ENCODE data around the gene CDYL2.

CDYL2 gene

DNA sequence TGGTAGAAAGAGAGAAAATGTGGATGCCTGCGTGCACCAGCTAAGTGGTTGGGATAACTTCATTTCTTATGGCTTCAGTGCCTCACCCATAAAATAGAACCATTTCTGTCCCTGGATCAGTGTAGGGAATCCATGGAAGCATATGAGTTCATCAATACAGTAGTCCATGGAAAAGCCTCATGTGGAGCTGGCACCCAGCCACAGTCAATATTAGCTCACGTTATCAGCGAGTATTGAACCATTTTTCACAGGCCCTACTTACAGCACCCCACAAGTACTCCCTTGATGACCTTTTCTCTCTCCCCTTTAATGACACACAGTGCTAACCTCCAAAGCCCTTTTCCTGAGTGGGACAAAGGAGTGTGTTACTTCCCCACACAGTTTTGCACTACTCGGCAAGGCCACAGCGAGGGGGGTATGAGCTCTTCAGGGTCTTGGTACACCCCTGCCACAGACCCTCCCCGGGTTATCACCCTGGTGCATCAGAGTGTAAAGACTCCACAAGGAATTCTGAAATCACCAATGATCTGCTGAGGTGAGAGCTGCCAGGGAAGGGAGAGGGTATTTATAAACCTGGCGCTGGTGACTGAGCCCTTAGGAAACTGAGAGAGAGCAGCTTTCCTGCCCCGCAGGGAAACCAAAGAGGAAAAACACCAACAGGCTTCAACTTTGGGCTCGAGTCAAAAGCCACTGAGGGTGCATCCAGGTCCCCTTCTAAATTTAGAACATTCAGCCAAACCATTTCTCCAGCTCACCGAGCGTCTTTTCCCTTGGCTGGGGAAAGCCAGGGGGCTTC is 226.7 kb downstream of the CDYL2 start:
- Histone ChIP-seq H3K4me3 (ENCODE audit: low read length in 2 of 2) (no peak overlapping the region), H3K27ac (ENCODE audit: low read depth in 2 of 2, low read length in 2 of 2) (no peak overlapping the region)

DNA sequence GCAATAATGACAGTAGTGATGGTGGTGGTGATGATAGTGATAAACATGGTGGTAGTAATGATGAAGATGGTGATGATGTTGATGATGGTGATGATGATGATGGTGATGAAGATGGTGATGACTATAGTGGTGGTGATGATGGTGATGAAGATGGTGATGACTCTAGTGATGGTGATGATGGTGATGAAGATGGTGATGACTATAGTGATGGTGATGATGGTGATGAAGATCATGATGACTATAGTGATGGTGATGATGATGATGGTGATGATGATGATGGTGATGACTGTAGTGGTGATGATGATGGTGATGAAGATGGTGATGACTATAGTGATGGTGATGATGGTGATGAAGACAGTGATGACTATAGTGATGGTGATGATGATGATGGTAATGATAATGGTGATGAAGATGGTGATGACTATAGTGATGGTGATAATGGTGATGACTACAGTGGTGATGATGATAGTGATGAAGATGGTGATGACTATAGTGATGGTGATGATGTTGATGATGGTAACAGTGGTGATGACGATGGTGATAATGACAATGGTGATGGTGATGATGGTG is 228.0 kb downstream of the CDYL2 start:
- Histone ChIP-seq H3K4me1 (ENCODE audit: control insufficient read depth in 2 of 2, insufficient read depth in 2 of 2, low read length in 2 of 2) (no peaks in the 10 kb centered on the region), H3K9me3 (ENCODE audit: control insufficient read depth in 2 of 2, low read length in 2 of 2) (peaks cover 0 to 3% of the 10 kb centered on the region in 2 donors)

More for the DNA sequence above, 226.7 kb downstream of the CDYL2 start:
- Histone ChIP-seq H3K27me3 (ENCODE audit: control insufficient read depth in 2 of 2, insufficient read depth in 2 of 2, low read length in 2 of 2) (no peaks in the 10 kb centered on the region), H3K4me1 (ENCODE audit: control insufficient read depth in 2 of 2, insufficient read depth in 2 of 2, low read length in 2 of 2) (no peaks in the 10 kb centered on the region), H3K9ac (ENCODE audit: low read depth in 1 of 2, low read length in 2 of 2) (no peak overlapping the region), H3K36me3 (ENCODE audit: control insufficient read depth in 2 of 2, insufficient read depth in 2 of 2, low read length in 2 of 2) (no peaks in the 10 kb centered on the region), H3K9me3 (ENCODE audit: control insufficient read depth in 2 of 2, low read length in 2 of 2) (peaks cover 0 to 3% of the 10 kb centered on the region in 2 donors)

DNA sequence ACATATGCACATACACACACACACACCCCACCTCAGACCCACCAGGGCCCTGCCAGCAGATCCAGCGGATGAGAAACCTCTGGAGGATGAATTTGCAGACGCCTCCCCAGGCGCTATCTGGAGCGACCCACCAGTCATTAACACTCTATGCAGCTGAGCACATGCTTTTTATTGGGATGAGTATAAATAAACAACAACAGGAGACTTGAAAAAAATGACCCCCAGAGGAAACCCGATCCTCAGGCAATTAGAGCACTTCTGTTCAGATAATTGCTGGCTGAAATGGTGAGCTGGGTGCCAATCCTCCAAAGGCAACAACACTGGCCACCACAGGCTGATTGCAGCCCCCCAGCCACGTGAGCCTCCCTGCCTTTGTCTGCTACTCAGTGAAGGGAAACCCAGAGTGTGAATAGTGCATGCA is 230.7 kb downstream of the CDYL2 start:
- H3K27me3 ChIP-seq (ENCODE audit: control insufficient read depth in 2 of 2, insufficient read depth in 2 of 2, low read length in 2 of 2), result peaks cover 0 to 3% of the 10 kb centered on the region in 2 donors
- H3K4me3 ChIP-seq (ENCODE audit: low read length in 2 of 2), result no peak overlapping the region

More for the DNA sequence above, 228.0 kb downstream of the CDYL2 start:
- Histone ChIP-seq H3K9ac (ENCODE audit: low read depth in 1 of 2, low read length in 2 of 2) (no peak overlapping the region), H3K27ac (ENCODE audit: low read depth in 2 of 2, low read length in 2 of 2) (no peak overlapping the region), H3K36me3 (ENCODE audit: control insufficient read depth in 2 of 2, insufficient read depth in 2 of 2, low read length in 2 of 2) (no peaks in the 10 kb centered on the region), H3K27me3 (ENCODE audit: control insufficient read depth in 2 of 2, insufficient read depth in 2 of 2, low read length in 2 of 2) (no peaks in the 10 kb centered on the region), H3K4me3 (ENCODE audit: low read length in 2 of 2) (no peak overlapping the region)

DNA sequence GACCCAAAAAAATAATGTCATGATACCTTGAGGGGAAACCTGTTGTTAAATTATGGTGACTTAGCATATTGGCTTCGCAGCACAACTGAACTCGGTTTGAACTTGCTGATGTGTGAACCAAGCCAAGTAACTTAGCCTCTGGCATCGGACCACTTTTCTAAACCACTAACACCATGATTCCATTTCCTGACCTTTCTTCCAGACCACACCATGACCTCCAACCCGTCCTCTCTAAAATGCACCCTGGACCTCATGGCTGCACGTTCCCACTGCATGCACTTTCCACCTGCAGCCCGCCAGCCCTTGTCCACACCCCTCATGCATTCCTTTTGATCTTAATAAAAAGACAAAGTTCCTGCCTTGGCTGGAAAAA is 234.3 kb downstream of the CDYL2 start:
- no peaks in the 10 kb centered on the region for H3K36me3 ChIP-seq (ENCODE audit: control insufficient read depth in 2 of 2, insufficient read depth in 2 of 2, low read length in 2 of 2)

More for the DNA sequence above, 230.7 kb downstream of the CDYL2 start:
- no peak overlapping the region for H3K9ac ChIP-seq (ENCODE audit: low read depth in 1 of 2, low read length in 2 of 2)
- no peaks in the 10 kb centered on the region for H3K4me1 ChIP-seq (ENCODE audit: control insufficient read depth in 2 of 2, insufficient read depth in 2 of 2, low read length in 2 of 2)
- H3K27ac ChIP-seq (ENCODE audit: low read depth in 2 of 2, low read length in 2 of 2), result no peak overlapping the region
- H3K36me3 ChIP-seq (ENCODE audit: control insufficient read depth in 2 of 2, insufficient read depth in 2 of 2, low read length in 2 of 2), result no peaks in the 10 kb centered on the region
- peaks cover 0 to 3% of the 10 kb centered on the region in 2 donors for H3K9me3 ChIP-seq (ENCODE audit: control insufficient read depth in 2 of 2, low read length in 2 of 2)

DNA sequence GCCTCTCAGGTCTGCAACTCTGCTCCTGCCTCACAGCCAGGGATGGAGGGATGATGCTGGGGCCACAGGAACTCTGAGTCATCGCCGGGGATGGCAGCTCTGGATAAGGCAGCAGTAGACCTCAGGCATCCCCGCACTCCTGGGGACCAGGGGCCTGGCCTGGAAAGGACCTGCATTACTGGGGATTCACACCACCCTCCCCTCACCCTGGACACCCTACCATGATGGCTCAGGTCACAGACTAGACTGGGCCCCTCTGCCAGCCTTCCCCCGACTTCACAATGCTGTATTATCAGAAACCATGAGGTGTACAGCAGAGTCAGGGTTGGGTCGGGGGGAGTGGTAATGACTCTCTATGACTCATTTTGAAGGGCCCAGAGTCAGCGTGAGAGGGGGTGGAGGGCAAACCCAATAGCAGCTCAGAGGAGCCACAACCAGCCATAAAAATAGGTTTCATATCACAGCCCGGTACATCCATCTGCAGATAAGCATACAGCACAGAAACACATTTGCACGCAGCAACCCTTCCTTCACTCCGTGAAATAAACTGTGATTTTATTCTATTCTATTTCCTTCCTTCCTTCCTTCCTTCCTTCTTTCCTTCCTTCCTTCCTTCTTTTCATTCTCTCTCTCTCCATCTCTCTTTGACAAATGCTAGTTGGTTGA is 234.8 kb downstream of the CDYL2 start:
- no peak overlapping the region for H3K27ac ChIP-seq (ENCODE audit: low read depth in 2 of 2, low read length in 2 of 2)
- H3K4me3 ChIP-seq (ENCODE audit: low read length in 2 of 2), result no peak overlapping the region
- no peaks in the 10 kb centered on the region for H3K9me3 ChIP-seq (ENCODE audit: control insufficient read depth in 2 of 2, low read length in 2 of 2)

More for the DNA sequence above, 234.3 kb downstream of the CDYL2 start:
- Histone ChIP-seq H3K9me3 (ENCODE audit: control insufficient read depth in 2 of 2, low read length in 2 of 2) (no peaks in the 10 kb centered on the region), H3K9ac (ENCODE audit: low read depth in 1 of 2, low read length in 2 of 2) (no peak overlapping the region), H3K4me1 (ENCODE audit: control insufficient read depth in 2 of 2, insufficient read depth in 2 of 2, low read length in 2 of 2) (no peaks in the 10 kb centered on the region), H3K27ac (ENCODE audit: low read depth in 2 of 2, low read length in 2 of 2) (no peak overlapping the region), H3K4me3 (ENCODE audit: low read length in 2 of 2) (no peak overlapping the region), H3K27me3 (ENCODE audit: control insufficient read depth in 2 of 2, insufficient read depth in 2 of 2, low read length in 2 of 2) (peaks cover 0 to 3% of the 10 kb centered on the region in 2 donors)

DNA sequence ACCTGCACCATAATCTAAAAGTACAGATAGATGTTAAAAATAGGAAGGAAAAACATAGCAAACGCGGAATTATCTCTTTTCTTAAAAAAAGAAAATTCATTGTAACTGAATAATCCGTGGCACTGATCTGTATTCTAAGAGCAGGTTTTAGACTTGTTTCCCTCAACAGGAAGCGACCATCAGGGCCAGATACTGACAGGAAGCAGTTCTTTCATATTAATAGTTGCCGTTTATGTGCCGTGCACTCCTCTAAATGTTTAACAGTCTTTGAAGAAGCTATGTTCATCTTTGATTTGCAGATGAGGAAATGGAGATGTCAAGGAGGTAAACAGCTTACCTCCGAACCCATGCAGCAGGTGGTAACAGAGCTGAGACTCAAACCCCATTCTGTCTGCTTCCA is 240.0 kb downstream of the CDYL2 start:
- Histone ChIP-seq H3K4me1 (ENCODE audit: control insufficient read depth in 2 of 2, insufficient read depth in 2 of 2, low read length in 2 of 2) (no peaks in the 10 kb centered on the region), H3K4me3 (ENCODE audit: low read length in 2 of 2) (no peak overlapping the region), H3K27ac (ENCODE audit: low read depth in 2 of 2, low read length in 2 of 2) (no peak overlapping the region), H3K27me3 (ENCODE audit: control insufficient read depth in 2 of 2, insufficient read depth in 2 of 2, low read length in 2 of 2) (peaks cover 0 to 2% of the 10 kb centered on the region in 2 donors), H3K36me3 (ENCODE audit: control insufficient read depth in 2 of 2, insufficient read depth in 2 of 2, low read length in 2 of 2) (no peaks in the 10 kb centered on the region), H3K9me3 (ENCODE audit: control insufficient read depth in 2 of 2, low read length in 2 of 2) (no peaks in the 10 kb centered on the region), H3K9ac (ENCODE audit: low read depth in 1 of 2, low read length in 2 of 2) (no peak overlapping the region)

More for the DNA sequence above, 234.8 kb downstream of the CDYL2 start:
- Histone ChIP-seq H3K4me1 (ENCODE audit: control insufficient read depth in 2 of 2, insufficient read depth in 2 of 2, low read length in 2 of 2) (no peaks in the 10 kb centered on the region), H3K27me3 (ENCODE audit: control insufficient read depth in 2 of 2, insufficient read depth in 2 of 2, low read length in 2 of 2) (peaks cover 0 to 3% of the 10 kb centered on the region in 2 donors), H3K36me3 (ENCODE audit: control insufficient read depth in 2 of 2, insufficient read depth in 2 of 2, low read length in 2 of 2) (no peaks in the 10 kb centered on the region), H3K9ac (ENCODE audit: low read depth in 1 of 2, low read length in 2 of 2) (no peak overlapping the region)

DNA sequence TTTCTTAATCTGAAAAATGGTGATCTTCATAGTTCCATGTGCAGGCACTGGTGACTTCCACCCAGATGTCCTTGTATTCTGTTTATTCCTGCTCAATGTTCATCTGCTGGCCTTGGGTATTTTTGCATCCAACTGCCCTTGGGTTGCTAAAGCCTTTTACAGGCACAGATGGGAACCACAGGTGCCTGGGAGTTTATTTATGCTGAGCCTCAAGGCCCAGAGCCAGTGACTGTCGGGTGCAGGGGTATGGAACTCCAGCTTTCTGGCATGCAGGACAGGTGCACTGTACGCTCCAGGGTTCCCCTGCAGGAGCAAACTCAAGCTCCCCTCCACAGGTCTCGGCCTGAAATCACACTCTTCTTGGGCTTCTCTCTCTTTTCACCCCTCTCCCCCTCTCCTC is 241.3 kb downstream of the CDYL2 start:
- Histone ChIP-seq H3K4me1 (ENCODE audit: control insufficient read depth in 2 of 2, insufficient read depth in 2 of 2, low read length in 2 of 2) (no peaks in the 10 kb centered on the region), H3K4me3 (ENCODE audit: low read length in 2 of 2) (no peak overlapping the region), H3K9me3 (ENCODE audit: control insufficient read depth in 2 of 2, low read length in 2 of 2) (no peaks in the 10 kb centered on the region), H3K36me3 (ENCODE audit: control insufficient read depth in 2 of 2, insufficient read depth in 2 of 2, low read length in 2 of 2) (no peaks in the 10 kb centered on the region), H3K27me3 (ENCODE audit: control insufficient read depth in 2 of 2, insufficient read depth in 2 of 2, low read length in 2 of 2) (no peaks in the 10 kb centered on the region), H3K27ac (ENCODE audit: low read depth in 2 of 2, low read length in 2 of 2) (no peak overlapping the region), H3K9ac (ENCODE audit: low read depth in 1 of 2, low read length in 2 of 2) (no peak overlapping the region)

DNA sequence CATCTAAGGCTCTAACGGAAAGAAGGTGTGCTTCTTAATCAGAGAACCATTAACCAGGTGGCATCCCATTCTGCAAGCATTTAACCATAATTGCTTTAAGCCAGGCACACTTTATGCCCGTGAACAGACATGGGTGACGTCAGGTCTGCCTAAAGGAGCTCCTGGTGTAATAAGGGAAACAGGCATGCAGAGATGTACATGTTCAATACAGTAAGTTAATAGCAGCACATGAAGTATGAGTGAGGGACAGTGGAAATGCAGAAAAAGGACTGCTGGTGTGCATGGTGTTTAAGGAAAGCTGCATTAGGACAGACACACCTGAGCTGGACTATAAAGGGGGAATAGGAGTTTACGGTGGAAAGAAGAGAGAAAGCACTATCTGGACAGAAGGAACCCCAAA is 245.0 kb downstream of the CDYL2 start:
- Histone ChIP-seq H3K27me3 (ENCODE audit: control insufficient read depth in 2 of 2, insufficient read depth in 2 of 2, low read length in 2 of 2) (peaks cover 0 to 2% of the 10 kb centered on the region in 2 donors), H3K4me3 (ENCODE audit: low read length in 2 of 2) (no peak overlapping the region), H3K36me3 (ENCODE audit: control insufficient read depth in 2 of 2, insufficient read depth in 2 of 2, low read length in 2 of 2) (no peaks in the 10 kb centered on the region), H3K27ac (ENCODE audit: low read depth in 2 of 2, low read length in 2 of 2) (no peak overlapping the region), H3K4me1 (ENCODE audit: control insufficient read depth in 2 of 2, insufficient read depth in 2 of 2, low read length in 2 of 2) (peaks cover 0 to 4% of the 10 kb centered on the region in 2 donors), H3K9ac (ENCODE audit: low read depth in 1 of 2, low read length in 2 of 2) (no peak overlapping the region), H3K9me3 (ENCODE audit: control insufficient read depth in 2 of 2, low read length in 2 of 2) (no peaks in the 10 kb centered on the region)

DNA sequence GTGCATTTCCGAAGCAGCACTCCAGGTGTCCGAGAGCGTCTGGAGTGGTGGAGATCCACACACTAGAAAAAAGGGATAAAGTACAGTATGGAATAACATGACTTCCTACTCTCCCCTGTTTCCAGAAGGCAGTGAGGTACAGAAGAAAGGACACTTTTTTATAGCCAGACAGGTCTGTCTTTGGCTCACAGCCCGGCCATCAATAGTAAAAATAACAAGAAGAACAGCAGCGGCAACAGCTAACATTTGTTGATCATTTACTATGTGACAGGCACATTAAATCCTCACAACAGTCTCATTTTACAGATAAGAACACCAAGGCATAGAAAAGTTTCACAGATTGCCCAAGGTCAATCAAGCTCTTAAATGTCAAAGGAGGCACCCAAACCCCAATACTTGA is 247.4 kb downstream of the CDYL2 start:
- Histone ChIP-seq H3K9ac (ENCODE audit: low read depth in 1 of 2, low read length in 2 of 2) (no peak overlapping the region), H3K36me3 (ENCODE audit: control insufficient read depth in 2 of 2, insufficient read depth in 2 of 2, low read length in 2 of 2) (no peaks in the 10 kb centered on the region), H3K4me1 (ENCODE audit: control insufficient read depth in 2 of 2, insufficient read depth in 2 of 2, low read length in 2 of 2) (peaks cover 0 to 4% of the 10 kb centered on the region in 2 donors), H3K27ac (ENCODE audit: low read depth in 2 of 2, low read length in 2 of 2) (no peak overlapping the region), H3K9me3 (ENCODE audit: control insufficient read depth in 2 of 2, low read length in 2 of 2) (no peaks in the 10 kb centered on the region), H3K27me3 (ENCODE audit: control insufficient read depth in 2 of 2, insufficient read depth in 2 of 2, low read length in 2 of 2) (peaks cover 0 to 2% of the 10 kb centered on the region in 2 donors), H3K4me3 (ENCODE audit: low read length in 2 of 2) (no peak overlapping the region)

DNA sequence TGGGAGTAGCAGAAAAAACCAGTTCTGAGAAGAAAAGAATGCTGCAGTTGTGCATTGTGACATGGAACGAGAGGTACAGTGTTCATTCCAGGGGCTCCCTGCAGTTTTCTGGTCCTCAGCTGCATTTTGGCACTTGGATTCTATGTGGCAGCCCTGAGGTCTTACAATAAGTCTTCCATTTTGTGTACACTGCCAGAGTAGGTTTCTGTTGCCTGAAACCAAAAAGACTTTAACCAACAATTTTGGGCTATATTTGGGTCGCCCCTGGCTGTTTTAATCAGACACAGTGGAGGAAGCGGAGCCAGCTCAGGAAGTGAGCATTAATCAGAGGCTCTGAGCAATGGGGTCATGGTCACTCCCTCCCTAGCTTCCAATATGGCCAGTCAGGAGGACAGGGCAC is 247.9 kb downstream of the CDYL2 start:
- Histone ChIP-seq H3K27me3 (ENCODE audit: control insufficient read depth in 2 of 2, insufficient read depth in 2 of 2, low read length in 2 of 2) (peaks cover 0 to 2% of the 10 kb centered on the region in 2 donors), H3K36me3 (ENCODE audit: control insufficient read depth in 2 of 2, insufficient read depth in 2 of 2, low read length in 2 of 2) (no peaks in the 10 kb centered on the region), H3K27ac (ENCODE audit: low read depth in 2 of 2, low read length in 2 of 2) (no peak overlapping the region), H3K9me3 (ENCODE audit: control insufficient read depth in 2 of 2, low read length in 2 of 2) (no peaks in the 10 kb centered on the region), H3K4me3 (ENCODE audit: low read length in 2 of 2) (no peak overlapping the region), H3K9ac (ENCODE audit: low read depth in 1 of 2, low read length in 2 of 2) (no peak overlapping the region), H3K4me1 (ENCODE audit: control insufficient read depth in 2 of 2, insufficient read depth in 2 of 2, low read length in 2 of 2) (peaks cover 0 to 4% of the 10 kb centered on the region in 2 donors)

Data from mucosa of rectum (tissue), 2 donors.